ENCODE measurements around the gene AMTN. TPM values are rescaled to one million over a fixed set of nuclear protein-coding genes. Genes with fewer than 3 reads are reported as not detected.

Gene AMTN
- polyA plus RNA-seq, 1 donor, result not detected

DNA sequence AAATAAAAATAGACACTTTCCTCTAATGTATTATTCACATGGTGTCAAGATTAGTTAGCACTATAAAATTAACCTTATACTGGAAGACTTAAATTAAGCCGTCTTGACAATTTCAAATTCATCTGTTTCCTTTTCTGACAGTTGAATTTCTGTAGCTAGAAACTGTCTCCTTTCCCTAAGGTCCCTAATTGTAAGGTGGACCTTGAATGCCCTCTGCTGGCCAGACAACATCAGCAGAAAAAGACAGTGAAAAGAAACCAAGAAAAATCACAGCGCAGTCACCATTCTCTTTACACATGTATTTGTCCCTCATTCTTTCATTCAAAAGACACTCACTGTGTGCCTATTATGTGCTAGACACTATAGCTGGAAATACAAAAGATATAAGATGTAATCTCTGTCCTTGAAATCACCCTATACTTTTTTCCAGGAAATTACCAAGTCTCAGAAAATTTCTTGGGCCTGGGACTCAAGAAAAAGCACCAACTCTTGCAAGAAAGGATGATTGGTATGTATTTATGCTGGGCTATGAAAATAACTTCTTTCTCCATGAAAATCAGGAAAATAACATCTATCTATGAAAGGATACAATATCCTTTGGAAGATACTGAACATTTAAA lies 41.0 kb downstream of the AMTN start:
- Histone ChIP-seq H3K4me1 (ENCODE audit: control insufficient read depth, insufficient read depth, low read length) (no peaks in the 10 kb centered on the region), H3K27ac (ENCODE audit: low read length) (no peak overlapping the region), H3K27me3 (ENCODE audit: control insufficient read depth, insufficient read depth, low read length) (no peaks in the 10 kb centered on the region), H3K4me3 (ENCODE audit: low read length) (no peak overlapping the region), H3K36me3 (ENCODE audit: control insufficient read depth, insufficient read depth, low read length) (no peaks in the 10 kb centered on the region), H3K9me3 (ENCODE audit: control insufficient read depth, low read depth, low read length) (no peaks in the 10 kb centered on the region)
- WGBS (ENCODE audit: insufficient coverage, low lambda C conversion rate), result no CpG with 5 or more reads among the region's 2 CpGs
- DNase-seq, result peak in 1 of 2 donors; percentile 38

DNA sequence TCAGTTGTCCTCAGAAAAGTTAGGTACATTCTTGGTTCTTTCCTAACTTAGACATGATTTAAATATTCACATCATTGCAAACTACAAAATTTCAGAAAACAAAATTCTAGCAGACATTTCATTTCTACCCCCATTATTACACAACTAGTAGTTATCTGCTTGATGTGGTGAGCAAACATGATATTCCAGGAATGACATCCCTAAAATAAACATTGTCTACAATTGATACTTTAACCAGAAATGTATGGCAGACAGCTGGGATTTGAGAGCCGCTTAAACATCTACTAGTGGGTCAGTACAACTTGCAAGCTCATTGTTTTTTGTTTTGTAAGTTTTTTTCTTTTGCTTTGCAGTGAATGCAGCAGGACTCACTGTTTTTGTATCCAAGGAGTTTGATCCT lies 41.6 kb downstream of the AMTN start:
- no CpG with 5 or more reads among the region's 1 CpG for WGBS (ENCODE audit: insufficient coverage, low lambda C conversion rate)

DNA sequence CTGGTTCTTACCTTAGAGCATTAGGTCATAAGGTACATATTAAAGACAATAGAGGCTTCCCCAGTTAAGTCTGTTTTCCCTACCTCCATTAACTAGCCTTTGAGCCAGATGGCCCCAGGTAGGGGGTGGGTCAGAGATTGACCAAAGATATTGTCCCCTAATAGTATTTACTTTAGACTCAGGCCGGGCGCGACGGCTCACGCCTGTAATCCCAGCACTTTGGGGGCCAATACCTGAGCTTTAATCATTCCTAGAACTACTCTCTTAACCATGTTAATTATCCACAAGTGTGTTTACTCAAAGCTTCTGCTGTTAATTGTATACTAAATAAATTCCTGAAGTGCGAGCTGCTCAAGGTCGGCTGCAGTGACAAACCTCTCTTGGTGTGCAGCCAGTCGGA lies 45.7 kb downstream of the AMTN start:
- Histone ChIP-seq H3K4me1 (ENCODE audit: control insufficient read depth, insufficient read depth, low read length) (no peaks in the 10 kb centered on the region), H3K27ac (ENCODE audit: low read length) (no peak overlapping the region), H3K9me3 (ENCODE audit: control insufficient read depth, low read depth, low read length) (no peaks in the 10 kb centered on the region), H3K27me3 (ENCODE audit: control insufficient read depth, insufficient read depth, low read length) (no peaks in the 10 kb centered on the region), H3K4me3 (ENCODE audit: low read length) (no peak overlapping the region), H3K36me3 (ENCODE audit: control insufficient read depth, insufficient read depth, low read length) (no peaks in the 10 kb centered on the region)
- no CpG with 5 or more reads among the region's 8 CpGs for WGBS (ENCODE audit: insufficient coverage, low lambda C conversion rate)
- peak in 1 of 2 donors; percentile 51 for DNase-seq

More for the DNA sequence above, 41.6 kb downstream of the AMTN start:
- H3K27me3 ChIP-seq (ENCODE audit: control insufficient read depth, insufficient read depth, low read length), result no peaks in the 10 kb centered on the region
- H3K4me1 ChIP-seq (ENCODE audit: control insufficient read depth, insufficient read depth, low read length), result no peaks in the 10 kb centered on the region
- DNase-seq, result no peak
- H3K4me3 ChIP-seq (ENCODE audit: low read length), result no peak overlapping the region
- H3K36me3 ChIP-seq (ENCODE audit: control insufficient read depth, insufficient read depth, low read length), result no peaks in the 10 kb centered on the region
- H3K27ac ChIP-seq (ENCODE audit: low read length), result no peak overlapping the region
- no peaks in the 10 kb centered on the region for H3K9me3 ChIP-seq (ENCODE audit: control insufficient read depth, low read depth, low read length)

DNA sequence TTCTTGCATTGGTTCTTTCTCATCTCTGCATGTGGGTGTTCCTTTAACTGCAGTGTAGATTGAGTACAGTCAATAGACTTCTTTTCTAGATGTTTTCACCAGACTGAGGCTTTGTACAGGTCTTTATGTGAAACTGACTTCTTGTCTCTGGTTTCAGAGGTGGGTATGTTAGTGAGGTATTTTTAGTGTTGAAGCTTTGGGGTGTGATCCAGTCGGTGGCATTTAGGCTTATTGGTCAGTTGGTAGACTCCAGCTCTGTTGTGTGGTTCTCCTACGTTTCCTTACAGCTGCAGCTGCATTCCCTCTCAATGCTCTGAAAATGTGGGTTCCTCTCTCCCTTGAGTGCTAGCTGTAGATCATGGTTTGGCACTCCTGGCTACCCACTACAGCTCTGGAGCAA lies 52.4 kb downstream of the AMTN start:
- Histone ChIP-seq H3K36me3 (ENCODE audit: control insufficient read depth, insufficient read depth, low read length) (no peaks in the 10 kb centered on the region), H3K27ac (ENCODE audit: low read length) (no peak overlapping the region), H3K4me3 (ENCODE audit: low read length) (no peak overlapping the region), H3K9me3 (ENCODE audit: control insufficient read depth, low read depth, low read length) (no peaks in the 10 kb centered on the region), H3K4me1 (ENCODE audit: control insufficient read depth, insufficient read depth, low read length) (no peaks in the 10 kb centered on the region), H3K27me3 (ENCODE audit: control insufficient read depth, insufficient read depth, low read length) (no peaks in the 10 kb centered on the region)
- DNase-seq, result no peak
- no CpG with 5 or more reads among the region's 2 CpGs for WGBS (ENCODE audit: insufficient coverage, low lambda C conversion rate)

DNA sequence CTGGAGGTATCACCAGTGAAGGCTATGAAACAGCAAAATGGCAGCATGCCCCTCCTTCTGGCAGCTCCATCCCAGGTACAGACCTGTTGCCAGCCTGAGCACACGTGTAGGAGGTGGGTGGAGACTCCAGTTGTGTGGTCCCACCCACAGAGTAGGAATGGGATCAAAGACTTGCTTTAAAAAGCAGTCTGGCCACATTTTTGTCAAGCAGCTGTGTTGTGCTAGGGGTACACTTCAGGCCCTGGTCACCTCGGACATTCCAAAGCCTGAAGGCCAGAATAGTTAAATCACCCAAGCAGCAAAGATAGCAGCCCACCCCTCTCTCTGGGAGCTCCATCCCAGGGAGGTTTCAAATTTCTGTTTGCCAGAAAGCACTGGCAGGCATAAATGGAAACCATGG lies 53.4 kb downstream of the AMTN start:
- no CpG with 5 or more reads among the region's 2 CpGs for WGBS (ENCODE audit: insufficient coverage, low lambda C conversion rate)
- Histone ChIP-seq H3K9me3 (ENCODE audit: control insufficient read depth, low read depth, low read length) (no peaks in the 10 kb centered on the region), H3K36me3 (ENCODE audit: control insufficient read depth, insufficient read depth, low read length) (no peaks in the 10 kb centered on the region), H3K4me1 (ENCODE audit: control insufficient read depth, insufficient read depth, low read length) (no peaks in the 10 kb centered on the region), H3K4me3 (ENCODE audit: low read length) (no peak overlapping the region), H3K27ac (ENCODE audit: low read length) (no peak overlapping the region), H3K27me3 (ENCODE audit: control insufficient read depth, insufficient read depth, low read length) (no peaks in the 10 kb centered on the region)
- no peak for DNase-seq

DNA sequence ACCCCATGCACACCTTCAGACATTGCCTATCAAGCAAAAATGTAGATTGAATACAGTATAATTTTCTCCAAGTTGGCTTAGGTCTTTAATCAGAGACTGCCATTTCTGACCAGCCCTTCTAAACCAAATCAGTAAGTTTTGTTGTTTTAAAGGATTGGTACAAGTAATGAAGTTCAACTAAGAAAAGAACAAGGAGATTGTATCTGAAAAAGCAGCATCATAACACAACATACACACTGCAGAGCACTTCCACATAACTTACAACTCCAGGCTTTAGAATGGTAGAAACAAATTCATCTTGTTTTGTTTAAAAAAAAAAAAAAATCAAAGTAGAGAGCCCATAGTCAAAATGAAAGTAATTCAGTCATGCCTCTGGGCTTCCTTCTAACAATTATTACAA lies 57.6 kb downstream of the AMTN start:
- no peak for DNase-seq
- no peaks in the 10 kb centered on the region for H3K27me3 ChIP-seq (ENCODE audit: control insufficient read depth, insufficient read depth, low read length)
- H3K9me3 ChIP-seq (ENCODE audit: control insufficient read depth, low read depth, low read length), result no peaks in the 10 kb centered on the region
- no peaks in the 10 kb centered on the region for H3K36me3 ChIP-seq (ENCODE audit: control insufficient read depth, insufficient read depth, low read length)
- no peaks in the 10 kb centered on the region for H3K4me1 ChIP-seq (ENCODE audit: control insufficient read depth, insufficient read depth, low read length)
- no peak overlapping the region for H3K4me3 ChIP-seq (ENCODE audit: low read length)
- H3K27ac ChIP-seq (ENCODE audit: low read length), result no peak overlapping the region

DNA sequence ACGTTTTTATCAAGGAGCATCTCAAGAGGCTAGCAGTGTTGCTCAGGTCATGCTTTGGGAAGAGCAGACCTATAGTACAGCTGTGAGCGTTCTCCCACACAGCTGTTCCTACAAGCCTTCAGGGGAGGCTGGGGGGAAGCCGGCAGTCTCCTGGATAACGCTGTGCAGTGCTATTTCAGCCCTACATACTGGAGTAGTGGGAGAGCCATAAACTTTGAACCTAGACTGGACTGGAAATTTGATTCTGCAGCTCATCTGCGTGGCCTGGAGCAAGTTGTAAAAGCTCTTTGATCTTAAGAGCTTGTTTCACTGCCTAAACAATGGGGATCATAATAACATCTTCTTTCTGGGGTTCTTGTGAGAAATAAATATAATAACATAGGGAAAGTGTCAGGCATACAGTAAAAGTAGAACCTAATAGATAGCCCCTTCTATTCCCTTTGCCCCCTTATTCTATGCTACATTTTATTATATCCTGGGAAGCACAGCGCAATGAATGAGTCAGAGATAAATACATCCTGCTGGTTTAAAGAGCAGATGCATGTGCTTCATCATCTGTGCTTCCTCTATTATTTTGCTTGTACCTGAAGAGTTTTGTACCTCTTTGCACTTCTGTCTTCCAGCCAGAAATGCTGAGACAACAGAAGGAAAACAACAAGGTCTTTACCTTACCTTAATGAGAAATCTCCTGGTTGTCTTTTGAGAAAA lies 59.0 kb downstream of the AMTN start:
- H3K27me3 ChIP-seq (ENCODE audit: control insufficient read depth, insufficient read depth, low read length), result no peaks in the 10 kb centered on the region
- no peaks in the 10 kb centered on the region for H3K36me3 ChIP-seq (ENCODE audit: control insufficient read depth, insufficient read depth, low read length)
- DNase-seq, result peak; percentile 13 to 58
- no peaks in the 10 kb centered on the region for H3K4me1 ChIP-seq (ENCODE audit: control insufficient read depth, insufficient read depth, low read length)
- H3K27ac ChIP-seq (ENCODE audit: low read length), result no peak overlapping the region
- no peaks in the 10 kb centered on the region for H3K9me3 ChIP-seq (ENCODE audit: control insufficient read depth, low read depth, low read length)
- WGBS (ENCODE audit: insufficient coverage, low lambda C conversion rate), result no CpG with 5 or more reads among the region's 6 CpGs
- no peak overlapping the region for H3K4me3 ChIP-seq (ENCODE audit: low read length)

DNA sequence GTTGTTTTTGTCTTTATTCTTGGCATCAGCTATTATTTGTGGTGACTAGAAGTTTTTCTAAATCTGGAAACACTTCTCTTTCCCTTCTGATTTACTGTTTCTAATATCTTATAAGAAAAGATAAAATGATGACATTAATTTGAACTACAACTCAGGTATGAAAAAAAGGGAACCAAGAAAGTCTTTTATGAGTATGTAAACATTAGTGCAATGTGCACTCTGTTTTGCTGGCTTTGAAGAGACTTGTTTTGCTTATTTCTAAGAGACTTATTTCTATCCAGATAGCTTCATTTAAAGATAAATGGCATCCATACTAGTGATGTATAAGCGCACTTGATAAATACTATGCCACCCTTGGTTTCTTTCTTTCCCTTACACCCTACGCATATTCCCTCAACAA lies 63.6 kb downstream of the AMTN start:
- 100% methylated on average over 2 of the region's 2 CpGs for WGBS (ENCODE audit: insufficient coverage, low lambda C conversion rate)
- Histone ChIP-seq H3K27me3 (ENCODE audit: control insufficient read depth, insufficient read depth, low read length) (no peaks in the 10 kb centered on the region), H3K9me3 (ENCODE audit: control insufficient read depth, low read depth, low read length) (no peaks in the 10 kb centered on the region), H3K27ac (ENCODE audit: low read length) (no peak overlapping the region), H3K4me3 (ENCODE audit: low read length) (no peak overlapping the region), H3K36me3 (ENCODE audit: control insufficient read depth, insufficient read depth, low read length) (no peaks in the 10 kb centered on the region), H3K4me1 (ENCODE audit: control insufficient read depth, insufficient read depth, low read length) (no peaks in the 10 kb centered on the region)
- DNase-seq, result no peak

Other genes starting within 250 kb of the AMTN start
- not detected for gene CABS1, start 183.6 kb upstream of the AMTN start, polyA plus RNA-seq
- not detected for gene SMR3A, start 157.8 kb upstream of the AMTN start, polyA plus RNA-seq
- gene SMR3B, start 135.4 kb upstream of the AMTN start, polyA plus RNA-seq, result not detected
- gene OPRPN, start 120.6 kb upstream of the AMTN start, polyA plus RNA-seq, result not detected
- gene MUC7, start 46.4 kb upstream of the AMTN start, polyA plus RNA-seq, result not detected
- not detected for gene AMBN, start 73.7 kb downstream of the AMTN start, polyA plus RNA-seq
- gene ENAM, start 110.2 kb downstream of the AMTN start, polyA plus RNA-seq, result 1.4 TPM
- 1.5 TPM for gene JCHAIN, start 147.9 kb downstream of the AMTN start, polyA plus RNA-seq
- gene UTP3, start 170.0 kb downstream of the AMTN start, polyA plus RNA-seq, result 34.4 TPM
- 70.1 TPM for gene RUFY3, start 203.4 kb downstream of the AMTN start, polyA plus RNA-seq

Data from large intestine (tissue), 3 donors.